SK-N-SH (cell line): ENCODE data around the gene PHLPP1.

Experiments used
- CTCF ChIP-seq: fragments of 200-600 bp; sonication (generic); IDR thresholded peaks from 2 replicates; pipeline ENCODE4 v1.6.1; 2017; ENCODE audit warnings: antibody characterized with exemption, mild to moderate bottlenecking, moderate library complexity
- EP300 ChIP-seq, 2 experiments: IDR thresholded peaks; 2 replicates each; pipeline versions ENCODE4 v1.4.0 to v1.6.1; 2012; ENCODE audit warnings: borderline replicate concordance in 1 of 2, low read depth in 1 of 2, low read length in 1 of 2
- EZH2phosphoT487 ChIP-seq: fragments of 200-600 bp; sonication (generic); IDR thresholded peaks from 2 replicates; pipeline ENCODE4 v1.6.1; 2017; ENCODE audit warnings: low read depth, mixed run types, mild to moderate bottlenecking, antibody characterized with exemption, moderate library complexity, borderline replicate concordance
- FOSL2 ChIP-seq: IDR thresholded peaks from 2 replicates; pipeline ENCODE4 v1.4.0; 2012; ENCODE audit warnings: low read depth, mild to moderate bottlenecking, moderate library complexity, borderline replicate concordance
- NRF1 ChIP-seq: IDR thresholded peaks from 2 replicates; pipeline ENCODE4 v1.6.1; 2012; ENCODE audit warnings: low read depth, mild to moderate bottlenecking, low read length
- SIN3A ChIP-seq: IDR thresholded peaks from 2 replicates; pipeline ENCODE4 v1.6.1; 2012; ENCODE audit warnings: low read depth, mild to moderate bottlenecking, low read length, moderate library complexity, borderline replicate concordance
- TCF12 ChIP-seq: IDR thresholded peaks from 2 replicates; pipeline ENCODE4 v1.4.0; 2012
- TF ChIP-seq, protein P1 (sequence below): IDR thresholded peaks from 2 replicates; pipeline ENCODE4 v1.4.0; 2012; ENCODE audit warnings: low read depth

DNA sequence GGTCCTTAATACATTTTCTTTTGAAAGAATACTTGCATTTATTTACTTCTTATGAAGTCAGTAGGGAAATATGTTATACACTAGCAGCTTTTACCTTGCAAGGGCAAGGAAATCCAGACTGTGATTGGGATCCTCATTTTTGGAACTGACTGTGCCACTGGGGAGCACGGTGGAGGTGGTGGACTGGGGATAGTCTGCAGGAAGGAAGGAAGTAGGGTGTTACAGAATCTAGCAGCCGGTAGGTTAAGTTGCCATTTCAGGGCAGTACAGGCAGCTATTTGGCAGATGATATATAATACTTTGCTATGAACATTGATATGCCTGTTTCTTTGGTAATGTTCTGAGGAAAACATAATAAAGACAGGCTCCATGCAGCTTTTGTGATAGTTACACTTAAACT lies 238.3 kb downstream of the PHLPP1 start:
- TF ChIP-seq EZH2phosphoT487, result no peak
- no peak for TF ChIP-seq EP300 (IDR thresholded peaks at IDR 0.05; ENCODE audit: borderline replicate concordance in 1 of 2, low read depth in 1 of 2, low read length in 1 of 2)
- TF ChIP-seq CTCF, result no peak
- TF ChIP-seq, protein P1, sequence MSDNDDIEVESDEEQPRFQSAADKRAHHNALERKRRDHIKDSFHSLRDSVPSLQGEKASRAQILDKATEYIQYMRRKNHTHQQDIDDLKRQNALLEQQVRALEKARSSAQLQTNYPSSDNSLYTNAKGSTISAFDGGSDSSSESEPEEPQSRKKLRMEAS, result no peak
- no peak for TF ChIP-seq SIN3A
- no peak for TF ChIP-seq TCF12
- no peak for TF ChIP-seq NRF1
- TF ChIP-seq FOSL2, result no peak
